Measurements from ENCODE around the gene CPTP.

Gene CPTP

DNA sequence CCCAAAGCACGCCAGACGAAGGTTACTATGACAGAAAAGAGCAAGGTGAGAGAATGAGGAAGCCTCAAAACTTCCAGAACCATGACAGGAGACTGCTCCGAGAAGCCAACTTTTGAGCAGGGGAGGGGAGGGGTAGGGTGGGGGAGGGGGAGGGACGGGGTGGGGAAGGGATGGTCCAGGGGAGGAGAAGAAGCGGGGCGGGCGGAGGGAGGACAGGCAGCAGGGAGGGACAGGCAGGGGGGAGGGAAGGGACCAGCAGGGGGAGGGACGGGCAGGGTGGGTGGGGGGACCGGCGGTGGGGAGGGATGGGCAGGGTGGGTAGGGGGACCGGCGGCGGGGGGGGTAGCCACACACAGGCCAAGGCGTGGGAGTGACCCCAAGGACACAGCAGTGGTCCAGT, 2.2 kb upstream of the CPTP start:
- Histone ChIP-seq H3K27me3 (replicated peaks; ENCODE audit: insufficient read depth, low read length) (no peaks in the 10 kb centered on the region), H3K9ac (ENCODE audit: low read length) (no peak overlapping the region), H4K20me1 (ENCODE audit: insufficient read depth, low read length) (peaks cover 12% of the 10 kb centered on the region; the same call in 1 of the 2 replicates), H3K27ac (ENCODE audit: low read length) (no peak overlapping the region), H3K4me2 (ENCODE audit: low read depth, low read length) (no peak overlapping the region), H3K36me3 (replicated peaks; ENCODE audit: insufficient read depth, low read length) (0 out of 2 replicates have a peak, but pooled peaks cover 3% of the 10 kb centered on the region), H3K9me2 (replicated peaks; ENCODE audit: insufficient read depth, low read length) (no peaks in the 10 kb centered on the region), H2AFZ (ENCODE audit: low read length) (no peak overlapping the region), H3F3A (ENCODE audit: insufficient read depth, low read length) (peaks cover 9% of the 10 kb centered on the region; the same call in 1 of the 2 replicates), H3K4me3 (ENCODE audit: low read length) (no peak overlapping the region), H3K9me3 (replicated peaks; ENCODE audit: insufficient read depth, low read length) (no peaks in the 10 kb centered on the region), H3K4me1 (ENCODE audit: low read length) (peaks cover 3% of the 10 kb centered on the region; the same call in 1 of the 2 replicates), H3K79me2 (ENCODE audit: low read length) (peaks cover 82% of the 10 kb centered on the region)
- DNase-seq: no peak
- TF ChIP-seq EZH2phosphoT487 (IDR thresholded peaks at IDR 0.05; ENCODE audit: low read length): no peak
- no peak for TF ChIP-seq EZH2 (optimal IDR thresholded peaks at IDR 0.05; ENCODE audit: low read depth, low read length)
- TF ChIP-seq, protein P1, sequence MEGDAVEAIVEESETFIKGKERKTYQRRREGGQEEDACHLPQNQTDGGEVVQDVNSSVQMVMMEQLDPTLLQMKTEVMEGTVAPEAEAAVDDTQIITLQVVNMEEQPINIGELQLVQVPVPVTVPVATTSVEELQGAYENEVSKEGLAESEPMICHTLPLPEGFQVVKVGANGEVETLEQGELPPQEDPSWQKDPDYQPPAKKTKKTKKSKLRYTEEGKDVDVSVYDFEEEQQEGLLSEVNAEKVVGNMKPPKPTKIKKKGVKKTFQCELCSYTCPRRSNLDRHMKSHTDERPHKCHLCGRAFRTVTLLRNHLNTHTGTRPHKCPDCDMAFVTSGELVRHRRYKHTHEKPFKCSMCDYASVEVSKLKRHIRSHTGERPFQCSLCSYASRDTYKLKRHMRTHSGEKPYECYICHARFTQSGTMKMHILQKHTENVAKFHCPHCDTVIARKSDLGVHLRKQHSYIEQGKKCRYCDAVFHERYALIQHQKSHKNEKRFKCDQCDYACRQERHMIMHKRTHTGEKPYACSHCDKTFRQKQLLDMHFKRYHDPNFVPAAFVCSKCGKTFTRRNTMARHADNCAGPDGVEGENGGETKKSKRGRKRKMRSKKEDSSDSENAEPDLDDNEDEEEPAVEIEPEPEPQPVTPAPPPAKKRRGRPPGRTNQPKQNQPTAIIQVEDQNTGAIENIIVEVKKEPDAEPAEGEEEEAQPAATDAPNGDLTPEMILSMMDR (IDR thresholded peaks at IDR 0.05; ENCODE audit: low read length): no peak

DNA sequence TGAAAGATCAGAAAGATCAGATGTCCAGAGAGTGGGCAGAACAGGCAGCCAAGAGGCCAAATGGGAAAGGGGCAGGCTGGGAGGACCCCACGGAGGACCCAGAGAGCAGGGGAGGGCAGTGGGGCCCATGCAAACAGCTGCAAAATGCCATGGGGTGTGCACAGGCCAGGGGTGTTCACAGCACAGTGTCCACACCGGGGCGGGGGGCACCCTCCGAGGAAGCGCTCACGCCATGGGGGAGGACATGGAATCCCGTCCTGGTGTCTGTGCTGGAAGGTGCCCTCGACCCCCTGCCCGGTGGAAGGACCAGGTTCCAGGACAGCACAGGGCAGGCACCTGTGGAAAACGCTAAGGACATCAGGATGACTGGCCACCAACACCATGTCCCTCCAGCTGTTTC, 1.6 kb upstream of the CPTP start:
- Histone ChIP-seq H3K9ac (ENCODE audit: low read length) (no peak overlapping the region), H3K4me3 (ENCODE audit: low read length) (no peak overlapping the region), H2AFZ (ENCODE audit: low read length) (no peak overlapping the region), H3K27me3 (replicated peaks; ENCODE audit: insufficient read depth, low read length) (no peaks in the 10 kb centered on the region), H3K4me2 (ENCODE audit: low read depth, low read length) (peak overlapping the region; percentile 66; the same call in 1 of the 2 replicates), H3K4me1 (ENCODE audit: low read length) (peaks cover 3% of the 10 kb centered on the region; the same call in 1 of the 2 replicates), H3F3A (ENCODE audit: insufficient read depth, low read length) (0 out of 2 replicates have a peak, but pooled peaks cover 6% of the 10 kb centered on the region), H3K36me3 (replicated peaks; ENCODE audit: insufficient read depth, low read length) (no peaks in the 10 kb centered on the region), H3K79me2 (ENCODE audit: low read length) (peaks cover 80% of the 10 kb centered on the region), H3K9me3 (replicated peaks; ENCODE audit: insufficient read depth, low read length) (no peaks in the 10 kb centered on the region), H3K27ac (ENCODE audit: low read length) (no peak overlapping the region), H3K9me2 (replicated peaks; ENCODE audit: insufficient read depth, low read length) (no peaks in the 10 kb centered on the region), H4K20me1 (ENCODE audit: insufficient read depth, low read length) (peaks cover 12% of the 10 kb centered on the region; the same call in 1 of the 2 replicates)
- TF ChIP-seq, protein P1 (IDR thresholded peaks at IDR 0.05; ENCODE audit: low read length): no peak
- no peak for TF ChIP-seq EZH2phosphoT487 (IDR thresholded peaks at IDR 0.05; ENCODE audit: low read length)
- TF ChIP-seq EZH2 (optimal IDR thresholded peaks at IDR 0.05; ENCODE audit: low read depth, low read length): no peak
- no peak for DNase-seq

DNA sequence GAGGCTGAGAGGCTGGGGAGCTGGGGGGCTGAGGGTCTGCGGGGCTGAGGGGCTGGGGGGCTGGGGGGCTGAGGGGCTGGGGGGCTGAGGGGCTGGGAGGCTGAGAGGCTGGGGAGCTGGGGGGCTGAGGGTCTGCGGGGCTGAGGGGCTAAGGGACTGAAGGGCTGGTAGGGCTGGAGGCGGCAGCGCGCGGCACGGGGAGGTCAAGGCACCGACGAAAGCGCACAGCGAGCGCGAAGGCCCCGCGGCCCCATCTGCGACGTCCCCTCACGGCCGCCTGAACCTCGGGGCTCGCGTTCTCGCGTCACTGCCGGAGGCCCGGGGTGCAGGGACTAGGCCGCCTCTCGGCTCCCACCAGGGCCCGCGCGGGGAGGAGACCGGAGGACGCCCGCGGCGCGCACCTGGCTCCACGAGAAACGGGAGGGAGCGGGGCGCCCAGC, 498 bp upstream of the CPTP start:
- no peak for DNase-seq
- Histone ChIP-seq H3K36me3 (replicated peaks; ENCODE audit: insufficient read depth, low read length) (no peaks in the 10 kb centered on the region), H3K4me1 (ENCODE audit: low read length) (peaks cover 3% of the 10 kb centered on the region; the same call in 1 of the 2 replicates), H3K4me3 (ENCODE audit: low read length) (peak overlapping the region; percentile 99), H3K27me3 (replicated peaks; ENCODE audit: insufficient read depth, low read length) (no peaks in the 10 kb centered on the region), H2AFZ (ENCODE audit: low read length) (peak overlapping the region; percentile 70; the same call in 1 of the 2 replicates), H3K4me2 (ENCODE audit: low read depth, low read length) (peak overlapping the region; percentile 64), H3K9ac (ENCODE audit: low read length) (peak overlapping the region; percentile 87), H4K20me1 (ENCODE audit: insufficient read depth, low read length) (peaks cover 12% of the 10 kb centered on the region; the same call in 1 of the 2 replicates), H3K79me2 (ENCODE audit: low read length) (peaks cover 75% of the 10 kb centered on the region), H3K9me3 (replicated peaks; ENCODE audit: insufficient read depth, low read length) (no peaks in the 10 kb centered on the region), H3K9me2 (replicated peaks; ENCODE audit: insufficient read depth, low read length) (no peaks in the 10 kb centered on the region), H3K27ac (ENCODE audit: low read length) (no peak overlapping the region), H3F3A (ENCODE audit: insufficient read depth, low read length) (0 out of 2 replicates have a peak, but pooled peaks cover 6% of the 10 kb centered on the region)
- no peak for TF ChIP-seq EZH2phosphoT487 (IDR thresholded peaks at IDR 0.05; ENCODE audit: low read length)
- TF ChIP-seq, protein P1 (IDR thresholded peaks at IDR 0.05; ENCODE audit: low read length): no peak
- TF ChIP-seq EZH2 (optimal IDR thresholded peaks at IDR 0.05; ENCODE audit: low read depth, low read length): no peak

Data from MM.1S (cell line).